ENCODE results near the gene MUC6.

DNA sequence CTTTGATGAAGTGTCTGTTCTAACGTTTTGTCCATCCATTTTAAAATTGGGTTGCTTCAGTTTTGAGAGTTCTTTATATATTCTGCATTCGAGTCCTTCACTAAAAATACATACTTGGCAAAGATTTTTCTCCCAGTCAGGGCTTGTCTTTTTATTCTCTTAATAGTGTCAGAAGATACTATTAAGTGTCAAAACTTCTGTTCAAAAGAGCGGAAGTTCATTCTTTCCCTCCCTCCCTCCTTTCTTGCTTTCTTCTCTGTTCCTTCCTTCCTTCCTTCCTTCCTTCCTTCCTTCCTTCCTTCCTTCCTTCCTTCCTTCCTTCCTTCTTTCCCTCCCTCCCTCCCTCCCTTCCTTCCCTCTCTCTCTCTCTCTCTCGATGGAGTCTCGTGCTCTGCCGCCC is 7.6 kb upstream of the MUC6 start:
- TF ChIP-seq, protein P1, sequence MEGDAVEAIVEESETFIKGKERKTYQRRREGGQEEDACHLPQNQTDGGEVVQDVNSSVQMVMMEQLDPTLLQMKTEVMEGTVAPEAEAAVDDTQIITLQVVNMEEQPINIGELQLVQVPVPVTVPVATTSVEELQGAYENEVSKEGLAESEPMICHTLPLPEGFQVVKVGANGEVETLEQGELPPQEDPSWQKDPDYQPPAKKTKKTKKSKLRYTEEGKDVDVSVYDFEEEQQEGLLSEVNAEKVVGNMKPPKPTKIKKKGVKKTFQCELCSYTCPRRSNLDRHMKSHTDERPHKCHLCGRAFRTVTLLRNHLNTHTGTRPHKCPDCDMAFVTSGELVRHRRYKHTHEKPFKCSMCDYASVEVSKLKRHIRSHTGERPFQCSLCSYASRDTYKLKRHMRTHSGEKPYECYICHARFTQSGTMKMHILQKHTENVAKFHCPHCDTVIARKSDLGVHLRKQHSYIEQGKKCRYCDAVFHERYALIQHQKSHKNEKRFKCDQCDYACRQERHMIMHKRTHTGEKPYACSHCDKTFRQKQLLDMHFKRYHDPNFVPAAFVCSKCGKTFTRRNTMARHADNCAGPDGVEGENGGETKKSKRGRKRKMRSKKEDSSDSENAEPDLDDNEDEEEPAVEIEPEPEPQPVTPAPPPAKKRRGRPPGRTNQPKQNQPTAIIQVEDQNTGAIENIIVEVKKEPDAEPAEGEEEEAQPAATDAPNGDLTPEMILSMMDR (IDR thresholded peaks at IDR 0.05; ENCODE audit: low read length) = no peak
- TF ChIP-seq EZH2 (optimal IDR thresholded peaks at IDR 0.05; ENCODE audit: low read depth, low read length) = no peak
